ENCODE results near the gene MYDGF. TPM values are rescaled to one million over a fixed set of nuclear protein-coding genes. Genes with fewer than 3 reads are reported as not detected.

Gene MYDGF
- total RNA-seq, 4 donors from 2014 or later = 32.4 to 45.6 (median 35.4) TPM

- TF ChIP-seq CTCF (IDR thresholded peaks at IDR 0.05; ENCODE audit: low read depth) = no peak
Observed at GRCh38 chr19:4645718-4646117, 24.4 kb downstream of the MYDGF start.

- no peak for TF ChIP-seq CTCF (IDR thresholded peaks at IDR 0.05; ENCODE audit: low read depth)
Observed at GRCh38 chr19:4642625-4643024, 27.5 kb downstream of the MYDGF start.

GRCh38 chr19:4641132-4641531 lies 29.0 kb downstream of the MYDGF start:
- TF ChIP-seq CTCF (IDR thresholded peaks at IDR 0.05; ENCODE audit: low read depth) = no peak

- TF ChIP-seq CTCF (IDR thresholded peaks at IDR 0.05; ENCODE audit: low read depth) = no peak
Observed at GRCh38 chr19:4640247-4641000, 29.7 kb downstream of the MYDGF start.

GRCh38 chr19:4639531-4640246 lies 30.5 kb downstream of the MYDGF start:
- TF ChIP-seq CTCF (IDR thresholded peaks at IDR 0.05; ENCODE audit: low read depth) = no peak

- no peak for TF ChIP-seq CTCF (IDR thresholded peaks at IDR 0.05; ENCODE audit: low read depth)
Observed at GRCh38 chr19:4638828-4639530, 31.2 kb downstream of the MYDGF start, which contains the start of gene TNFAIP8L1. Gene TNFAIP8L1, plus strand, starts transcription at chr19:4639516. Its CDS starts 12,354 bp downstream, at chr19:4651870.

GRCh38 chr19:4638317-4638716 lies 31.8 kb downstream of the MYDGF start:
- no peak for TF ChIP-seq CTCF (IDR thresholded peaks at IDR 0.05; ENCODE audit: low read depth)

All from subcutaneous adipose tissue (tissue), 4 donors.